BE2C (cell line): ENCODE data around the gene PHLPP1.

Source experiments
- DNase-seq: peaks from one replicate; pipeline ENCODE4 v3.0.0-alpha.2; 2020
- H3K27me3 ChIP-seq: fragments of 250-450 bp; sonication (Bioruptor Pico); 2 replicates; pipeline ENCODE4 v1.5.1; 2020; ENCODE audit warnings: mild to moderate bottlenecking
- H3K36me3 ChIP-seq: fragments of 250-450 bp; sonication (Bioruptor Pico); 2 replicates; pipeline ENCODE4 v1.5.1; 2020; ENCODE audit warnings: mild to moderate bottlenecking
- H3K4me1 ChIP-seq: fragments of 250-450 bp; sonication (Bioruptor Pico); 2 replicates; pipeline ENCODE4 v1.5.1; 2020
- H3K4me3 ChIP-seq: 2 replicates; pipeline ENCODE4 v1.5.1; 2011; ENCODE audit warnings: low read depth, low read length
- H3K9me3 ChIP-seq: fragments of 250-450 bp; sonication (Bioruptor Pico); 2 replicates; pipeline ENCODE4 v1.5.1; 2020
- TF ChIP-seq, protein P1 (sequence below): IDR thresholded peaks from 2 replicates; pipeline ENCODE4 v1.5.1; 2012; ENCODE audit warnings: mild to moderate bottlenecking, low read depth, low read length

Gene PHLPP1

GRCh38 chr18:62846313-62846712, 131.0 kb downstream of the PHLPP1 start:
- no peak for DNase-seq
- H3K27me3 ChIP-seq = no peaks in the 10 kb centered on the region
- no peaks in the 10 kb centered on the region for H3K9me3 ChIP-seq
- no peak overlapping the region for H3K4me3 ChIP-seq
- TF ChIP-seq, protein P1, sequence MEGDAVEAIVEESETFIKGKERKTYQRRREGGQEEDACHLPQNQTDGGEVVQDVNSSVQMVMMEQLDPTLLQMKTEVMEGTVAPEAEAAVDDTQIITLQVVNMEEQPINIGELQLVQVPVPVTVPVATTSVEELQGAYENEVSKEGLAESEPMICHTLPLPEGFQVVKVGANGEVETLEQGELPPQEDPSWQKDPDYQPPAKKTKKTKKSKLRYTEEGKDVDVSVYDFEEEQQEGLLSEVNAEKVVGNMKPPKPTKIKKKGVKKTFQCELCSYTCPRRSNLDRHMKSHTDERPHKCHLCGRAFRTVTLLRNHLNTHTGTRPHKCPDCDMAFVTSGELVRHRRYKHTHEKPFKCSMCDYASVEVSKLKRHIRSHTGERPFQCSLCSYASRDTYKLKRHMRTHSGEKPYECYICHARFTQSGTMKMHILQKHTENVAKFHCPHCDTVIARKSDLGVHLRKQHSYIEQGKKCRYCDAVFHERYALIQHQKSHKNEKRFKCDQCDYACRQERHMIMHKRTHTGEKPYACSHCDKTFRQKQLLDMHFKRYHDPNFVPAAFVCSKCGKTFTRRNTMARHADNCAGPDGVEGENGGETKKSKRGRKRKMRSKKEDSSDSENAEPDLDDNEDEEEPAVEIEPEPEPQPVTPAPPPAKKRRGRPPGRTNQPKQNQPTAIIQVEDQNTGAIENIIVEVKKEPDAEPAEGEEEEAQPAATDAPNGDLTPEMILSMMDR = no peak
- H3K4me1 ChIP-seq = no peaks in the 10 kb centered on the region
- H3K36me3 ChIP-seq = no peaks in the 10 kb centered on the region

DNA sequence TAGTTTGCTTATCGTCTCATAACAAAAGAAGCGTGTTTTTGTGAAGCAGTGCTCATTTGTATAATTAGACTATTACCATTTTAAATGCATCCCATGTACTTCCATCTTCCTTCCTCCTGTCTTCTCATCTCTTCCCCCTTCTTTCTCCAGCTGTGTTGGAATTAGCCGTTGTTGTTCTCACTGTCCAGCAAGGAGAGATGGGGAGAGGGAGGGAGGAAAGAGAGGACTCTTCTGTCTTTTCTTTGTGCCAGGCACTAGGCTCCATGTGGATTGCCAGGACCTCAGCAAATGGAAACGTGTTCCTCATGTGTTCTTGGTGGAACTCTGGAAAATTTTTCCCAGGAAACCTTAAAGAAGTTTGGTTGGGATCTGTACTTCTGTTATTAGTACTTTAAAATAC, 131.7 kb downstream of the PHLPP1 start:
- no peaks in the 10 kb centered on the region for H3K9me3 ChIP-seq
- no peaks in the 10 kb centered on the region for H3K4me1 ChIP-seq
- H3K27me3 ChIP-seq = no peaks in the 10 kb centered on the region
- no peak for DNase-seq
- no peaks in the 10 kb centered on the region for H3K36me3 ChIP-seq
- TF ChIP-seq, protein P1 = no peak
- H3K4me3 ChIP-seq = no peak overlapping the region

- H3K4me1 ChIP-seq = no peaks in the 10 kb centered on the region
- TF ChIP-seq, protein P1 = no peak
- H3K36me3 ChIP-seq = no peaks in the 10 kb centered on the region
- H3K4me3 ChIP-seq = no peak overlapping the region
- H3K27me3 ChIP-seq = no peaks in the 10 kb centered on the region
- no peak for DNase-seq
- H3K9me3 ChIP-seq = no peaks in the 10 kb centered on the region
Observed at GRCh38 chr18:62848946-62849345, 133.6 kb downstream of the PHLPP1 start.

- no peak overlapping the region for H3K4me3 ChIP-seq
- H3K27me3 ChIP-seq = no peaks in the 10 kb centered on the region
- H3K4me1 ChIP-seq = no peaks in the 10 kb centered on the region
- no peak for DNase-seq
- H3K36me3 ChIP-seq = no peaks in the 10 kb centered on the region
- TF ChIP-seq, protein P1 = no peak
- no peaks in the 10 kb centered on the region for H3K9me3 ChIP-seq
Observed at GRCh38 chr18:62850619-62851306, 135.4 kb downstream of the PHLPP1 start.

DNA sequence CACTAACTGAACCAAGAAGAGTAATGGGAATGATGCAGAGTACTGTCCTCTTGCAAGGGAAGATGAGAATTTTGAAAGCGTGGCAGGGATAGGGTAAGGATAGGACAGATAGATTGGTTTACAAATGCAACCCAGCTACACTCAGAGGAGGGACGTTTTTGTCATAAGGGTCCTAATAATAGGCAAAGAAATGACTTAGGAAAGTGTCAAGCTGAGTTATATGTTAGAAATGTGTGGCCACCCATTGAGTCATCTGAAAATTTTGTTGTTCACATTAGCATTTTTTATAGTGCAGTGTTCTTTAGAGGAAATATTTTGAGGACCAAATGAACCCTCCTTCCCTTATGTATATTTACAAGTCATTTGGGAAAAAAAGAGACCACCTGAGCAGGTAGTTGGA, 137.5 kb downstream of the PHLPP1 start:
- Histone ChIP-seq H3K36me3 (no peaks in the 10 kb centered on the region), H3K4me3 (no peak overlapping the region), H3K27me3 (no peaks in the 10 kb centered on the region), H3K4me1 (no peaks in the 10 kb centered on the region), H3K9me3 (no peaks in the 10 kb centered on the region)
- TF ChIP-seq, protein P1 = no peak
- no peak for DNase-seq

- H3K27me3 ChIP-seq = no peaks in the 10 kb centered on the region
- no peaks in the 10 kb centered on the region for H3K4me1 ChIP-seq
- H3K4me3 ChIP-seq = no peak overlapping the region
- no peaks in the 10 kb centered on the region for H3K9me3 ChIP-seq
- H3K36me3 ChIP-seq = no peaks in the 10 kb centered on the region
- no peak for DNase-seq
- TF ChIP-seq, protein P1 = no peak
Observed at GRCh38 chr18:62856294-62856693, 141.0 kb downstream of the PHLPP1 start.
